GM12801 (cell line): ENCODE data around the gene ACTL8.

Experiments used
- TF ChIP-seq, protein P1 (sequence below): IDR thresholded peaks from one replicate; pipeline ENCODE4 v1.5.1; 2011; ENCODE audit warnings: control low read depth; ENCODE audit not compliant: insufficient read length; ENCODE audit errors: extremely low read depth

ACTL8 gene

DNA sequence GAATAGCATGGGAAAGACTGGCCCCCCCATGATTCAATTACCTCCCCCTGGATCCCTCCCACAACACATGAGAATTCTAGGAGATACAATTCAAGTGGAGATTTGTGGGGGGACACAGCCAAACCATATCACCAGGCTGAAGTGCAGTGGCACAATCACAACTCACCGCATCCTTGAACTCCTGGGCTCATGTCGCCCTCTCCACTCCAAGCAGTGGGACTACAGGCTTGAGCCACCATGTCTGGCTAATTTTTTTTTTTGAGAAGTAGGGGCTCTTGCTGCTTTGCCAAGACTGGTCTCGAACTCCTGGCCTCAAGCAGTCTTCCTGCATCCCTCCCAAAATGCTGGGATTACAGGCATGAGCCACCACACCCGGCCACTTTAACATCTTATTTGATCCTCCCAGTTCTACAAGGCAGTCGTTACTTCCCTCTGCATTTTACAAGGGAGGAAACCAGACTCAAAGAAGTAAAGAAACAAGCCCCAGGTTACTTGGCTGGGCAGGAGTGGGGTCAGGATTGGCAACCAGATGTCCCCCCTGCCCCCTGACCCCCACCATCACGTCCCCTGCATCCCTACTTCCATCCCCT, 26.9 kb upstream of the ACTL8 start:
- TF ChIP-seq, protein P1, sequence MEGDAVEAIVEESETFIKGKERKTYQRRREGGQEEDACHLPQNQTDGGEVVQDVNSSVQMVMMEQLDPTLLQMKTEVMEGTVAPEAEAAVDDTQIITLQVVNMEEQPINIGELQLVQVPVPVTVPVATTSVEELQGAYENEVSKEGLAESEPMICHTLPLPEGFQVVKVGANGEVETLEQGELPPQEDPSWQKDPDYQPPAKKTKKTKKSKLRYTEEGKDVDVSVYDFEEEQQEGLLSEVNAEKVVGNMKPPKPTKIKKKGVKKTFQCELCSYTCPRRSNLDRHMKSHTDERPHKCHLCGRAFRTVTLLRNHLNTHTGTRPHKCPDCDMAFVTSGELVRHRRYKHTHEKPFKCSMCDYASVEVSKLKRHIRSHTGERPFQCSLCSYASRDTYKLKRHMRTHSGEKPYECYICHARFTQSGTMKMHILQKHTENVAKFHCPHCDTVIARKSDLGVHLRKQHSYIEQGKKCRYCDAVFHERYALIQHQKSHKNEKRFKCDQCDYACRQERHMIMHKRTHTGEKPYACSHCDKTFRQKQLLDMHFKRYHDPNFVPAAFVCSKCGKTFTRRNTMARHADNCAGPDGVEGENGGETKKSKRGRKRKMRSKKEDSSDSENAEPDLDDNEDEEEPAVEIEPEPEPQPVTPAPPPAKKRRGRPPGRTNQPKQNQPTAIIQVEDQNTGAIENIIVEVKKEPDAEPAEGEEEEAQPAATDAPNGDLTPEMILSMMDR: no peak

DNA sequence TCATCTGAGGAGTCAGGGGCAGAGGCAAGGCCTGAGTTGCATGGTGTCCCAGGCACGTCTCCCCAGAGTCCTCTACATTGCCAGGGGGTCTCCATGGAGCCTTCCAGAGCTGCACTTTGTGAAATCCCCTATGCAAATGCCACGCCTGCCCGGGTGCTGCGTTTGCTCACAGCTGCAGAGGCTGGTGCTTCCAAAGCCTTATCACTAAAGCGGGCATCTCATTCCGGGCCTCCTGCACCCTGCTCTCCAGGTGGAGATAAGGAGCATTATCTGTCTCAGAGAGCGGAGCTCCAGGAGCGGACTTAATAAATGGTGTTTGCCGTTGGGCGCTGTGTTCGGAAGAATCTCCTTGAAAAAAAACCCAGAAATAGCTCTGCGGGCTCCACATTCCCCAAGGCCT, 25.9 kb upstream of the ACTL8 start:
- TF ChIP-seq, protein P1: no peak

DNA sequence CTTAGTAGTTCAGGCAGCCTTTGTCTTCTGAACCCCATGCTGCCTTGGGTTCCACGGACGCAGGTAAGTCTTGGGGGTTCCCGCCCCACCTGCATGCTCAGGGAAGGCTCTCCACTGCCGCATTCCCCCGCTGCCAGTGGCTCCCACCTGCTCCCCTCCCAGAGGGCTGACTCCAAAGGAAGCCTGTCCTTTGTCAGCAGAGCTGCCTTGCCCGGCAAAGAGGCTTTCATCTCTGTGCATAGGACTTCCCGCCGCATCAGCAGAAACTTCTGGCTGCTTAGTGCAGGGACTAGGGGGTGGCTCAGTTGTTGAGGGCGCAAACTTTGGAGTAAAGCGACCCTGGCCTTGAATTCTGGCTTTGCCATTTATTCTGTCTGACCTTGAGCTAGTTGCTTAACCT, 25.2 kb upstream of the ACTL8 start:
- TF ChIP-seq, protein P1: no peak

DNA sequence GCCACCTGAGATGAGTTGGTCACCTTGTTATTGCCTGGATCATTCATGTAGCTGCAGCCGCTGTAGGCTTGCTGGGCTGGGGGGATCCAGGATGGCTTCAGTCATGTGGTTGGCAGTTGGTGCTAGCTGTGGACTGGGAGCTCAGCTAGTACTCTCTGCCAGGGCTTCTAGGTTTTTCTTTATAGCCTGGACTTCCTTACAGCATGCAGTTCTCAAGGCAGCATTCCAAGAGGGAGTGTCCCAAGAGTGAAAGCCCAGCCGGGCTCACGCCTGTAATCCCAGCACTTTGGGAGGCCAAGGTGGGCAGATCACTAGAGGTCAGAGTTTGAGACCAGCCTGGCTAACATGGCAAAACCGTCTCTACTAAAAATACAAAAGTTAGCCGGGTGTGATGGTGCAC, 23.7 kb upstream of the ACTL8 start:
- TF ChIP-seq, protein P1: no peak

DNA sequence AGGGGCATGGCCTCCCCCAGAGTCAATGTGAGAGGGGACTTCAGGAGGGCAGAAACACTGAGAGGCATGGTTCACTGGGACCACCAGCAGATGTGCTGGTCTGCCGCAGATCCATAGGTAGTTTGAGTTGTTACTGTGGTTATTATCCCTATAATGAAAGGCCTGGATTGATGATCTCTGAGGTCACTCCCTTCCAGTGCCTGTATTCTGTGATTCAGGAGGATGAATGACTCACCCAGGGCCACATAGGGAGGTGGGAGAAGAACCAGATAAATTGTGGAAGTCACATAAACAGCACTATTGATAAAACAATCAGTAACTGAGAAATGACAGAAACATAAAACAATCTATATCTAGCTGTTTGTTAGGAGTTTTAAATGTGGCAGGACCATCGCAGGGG, 22.7 kb upstream of the ACTL8 start:
- TF ChIP-seq, protein P1: no peak

DNA sequence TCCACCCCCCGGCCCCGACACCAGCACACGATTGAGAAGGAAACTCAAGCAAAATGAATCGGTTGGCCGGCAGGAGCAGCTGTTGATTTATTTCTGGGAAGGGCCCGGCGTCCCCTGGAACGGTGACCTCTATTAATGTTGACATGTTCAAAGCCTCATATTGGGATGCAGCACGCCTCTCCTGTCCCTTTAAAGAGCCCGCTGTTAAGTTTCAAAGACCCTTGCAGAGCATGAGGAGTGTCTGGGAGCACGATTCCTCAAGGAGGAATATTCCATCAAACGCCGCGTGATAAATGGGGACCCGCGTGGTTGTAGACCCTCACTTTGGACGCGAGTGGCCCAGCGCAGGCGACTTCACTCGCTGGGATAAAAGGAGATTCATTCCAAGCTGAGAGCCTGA, 21.5 kb upstream of the ACTL8 start:
- TF ChIP-seq, protein P1: no peak

DNA sequence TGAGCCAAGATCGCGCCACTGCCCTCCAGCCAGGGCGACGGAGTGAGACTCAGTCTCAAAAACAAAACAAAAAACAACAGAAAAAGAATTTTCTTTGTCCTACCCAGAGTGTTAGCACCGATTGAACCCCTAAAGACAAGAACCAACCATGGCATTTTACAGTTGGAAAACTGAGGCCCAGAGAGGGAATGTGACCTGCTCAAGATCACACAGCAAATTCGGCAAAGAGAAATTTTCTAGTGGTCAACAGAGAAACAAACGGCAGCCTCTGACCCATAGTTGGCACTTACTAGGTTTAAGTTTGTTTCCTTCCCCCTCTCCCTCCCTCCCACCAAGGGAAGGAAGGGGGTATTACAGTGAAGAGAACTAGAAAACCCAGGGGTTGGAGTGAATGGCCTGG, 20.5 kb upstream of the ACTL8 start:
- TF ChIP-seq, protein P1: no peak
